PC-3 (cell line): Measurements from ENCODE around the gene GCSH. TPM values are rescaled to one million over a fixed set of nuclear protein-coding genes. Genes with fewer than 3 reads are reported as not detected.

Experiments
- ATAC-seq: fragments of 200-7000 bp; cut with Tn5 transposase; 2 replicates; pipeline ENCODE4 v1.9.1; 2020; ENCODE audit warnings: mild to moderate bottlenecking, moderate library complexity
- BruUV-seq: library from RNA; stranded (reverse); fragments of 400-500 nt; replicated peaks from 2 replicates; lab custom pipeline; 2021; lab: Mats Ljungman, UMichigan
- CTCF ChIA-PET: fragments of 300-600 bp; sonication (Branson Sonifier 250); formaldehyde crosslinking; loops from one replicate; lab custom pipeline; 2022; ENCODE audit warnings: antibody characterized with exemption; lab: Charles Lee
- POLR2A ChIA-PET: fragments of 300-600 bp; sonication (Branson Sonifier 250); formaldehyde crosslinking; loops from one replicate; lab custom pipeline; 2022; ENCODE audit warnings: antibody characterized with exemption; ENCODE audit not compliant: unreplicated experiment; lab: Charles Lee
- DNase-seq: peaks from one replicate; pipeline ENCODE4 v3.0.0-alpha.2; 2015
- H2AFZ ChIP-seq: fragments of 300-600 bp; sonication (generic); 2 replicates; pipeline ENCODE4 v1.6.0; 2016; ENCODE audit warnings: antibody characterized with exemption, low read length
- H3F3A ChIP-seq: fragments of 300-600 bp; sonication (generic); one replicate; pipeline ENCODE4 v1.6.0; 2017; ENCODE audit warnings: antibody characterized with exemption, low read length, control low read depth, mild to moderate bottlenecking; ENCODE audit not compliant: unreplicated experiment
- H3K27ac ChIP-seq: fragments of 300-600 bp; sonication (generic); 2 replicates; pipeline ENCODE4 v1.5.1; 2016; ENCODE audit warnings: mild to moderate bottlenecking, low read length
- H3K27me3 ChIP-seq: fragments of 300-600 bp; sonication (generic); 2 replicates; pipeline ENCODE4 v1.6.1; 2016; ENCODE audit warnings: low read length, mixed read lengths
- H3K36me3 ChIP-seq: fragments of 300-600 bp; sonication (generic); 2 replicates; pipeline ENCODE4 v1.6.1; 2016; ENCODE audit warnings: low read depth, mixed run types, low read length, mixed read lengths
- H3K4me1 ChIP-seq: fragments of 300-600 bp; sonication (generic); 2 replicates; pipeline ENCODE4 v1.5.1; 2016; ENCODE audit warnings: low read length; ENCODE audit not compliant: insufficient read depth
- H3K4me2 ChIP-seq: fragments of 300-600 bp; sonication (generic); 2 replicates; pipeline ENCODE4 v1.6.0; 2016; ENCODE audit warnings: low read length
- H3K4me3 ChIP-seq: fragments of 300-600 bp; sonication (generic); 2 replicates; pipeline ENCODE4 v1.5.1; 2016; ENCODE audit warnings: mild to moderate bottlenecking, low read length, mixed read lengths
- H3K79me2 ChIP-seq: fragments of 300-600 bp; sonication (generic); 2 replicates; pipeline ENCODE4 v1.6.1; 2017; ENCODE audit warnings: low read length, mixed read lengths
- H3K9ac ChIP-seq: fragments of 300-600 bp; sonication (generic); 2 replicates; pipeline ENCODE4 v1.6.0; 2016; ENCODE audit warnings: mild to moderate bottlenecking, low read length
- H3K9me2 ChIP-seq: fragments of 300-600 bp; sonication (generic); replicated peaks from 2 replicates; pipeline ENCODE4 v1.6.1; 2016; ENCODE audit warnings: mixed run types, low read length, mixed read lengths
- H3K9me3 ChIP-seq: fragments of 300-600 bp; sonication (generic); 2 replicates; pipeline ENCODE4 v1.6.1; 2016; ENCODE audit warnings: low read length, mixed read lengths
- H4K20me1 ChIP-seq: fragments of 300-600 bp; sonication (generic); 2 replicates; pipeline ENCODE4 v1.6.1; 2016; ENCODE audit warnings: low read length, mixed read lengths
- EZH2 ChIP-seq: fragments of 300-600 bp; sonication (generic); IDR thresholded peaks from one replicate; pipeline ENCODE4 v1.6.1; 2017; ENCODE audit warnings: antibody characterized with exemption, mild to moderate bottlenecking, low read length; ENCODE audit not compliant: unreplicated experiment
- EZH2phosphoT487 ChIP-seq: fragments of 300-600 bp; sonication (generic); IDR thresholded peaks from 2 replicates; pipeline ENCODE4 v1.6.1; 2018; ENCODE audit warnings: mild to moderate bottlenecking, antibody characterized with exemption, low read length, borderline replicate concordance
- intact Hi-C: fragments of 100-400 bp; cut with micrococcal nuclease; formaldehyde crosslinking; loops from 2 replicates; pipeline ENCODE4 v1.9.0; 2023
- total RNA-seq: library from RNA; depleted of rRNA; stranded (reverse); fragments of >200 nt; gene quantifications from 2 replicates; pipeline ENCODE4 v1.2.3, GENCODE V29; 2014
- TF ChIP-seq, protein P1 (sequence below): fragments of 300-600 bp; sonication (generic); conservative IDR thresholded peaks from 2 replicates; pipeline ENCODE4 v1.5.1; 2017; ENCODE audit warnings: antibody characterized with exemption, low read depth, mild to moderate bottlenecking, low read length

GCSH gene
- total RNA-seq, 1 experiment from 2014 or later = 47.5 TPM

DNA sequence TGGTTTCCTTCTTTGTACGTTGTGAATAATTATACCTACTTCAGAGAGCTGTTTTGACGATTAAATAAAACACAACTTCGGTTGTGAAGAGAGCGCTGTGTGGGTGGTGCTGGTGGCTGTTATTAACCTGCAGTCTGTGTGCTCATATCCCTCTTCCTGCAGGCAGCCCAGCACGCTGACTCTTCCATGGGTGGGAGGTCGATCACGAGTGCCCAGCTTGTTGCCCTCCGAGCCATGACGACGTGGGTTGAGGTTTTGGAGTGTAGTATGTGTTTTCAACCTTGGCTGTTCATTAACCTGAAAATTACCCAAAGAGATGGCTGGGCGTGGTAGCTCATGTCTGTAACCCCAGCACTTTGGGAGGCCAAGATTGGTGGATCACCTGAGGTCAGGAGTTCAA is 11.3 kb upstream of the GCSH start:
- CTCF ChIA-PET = no interaction called here
- H3K9me2 ChIP-seq = no peaks in the 10 kb centered on the region
- H3K27me3 ChIP-seq = no peaks in the 10 kb centered on the region
- H3K4me2 ChIP-seq = no peak overlapping the region
- no peak overlapping the region for H3K27ac ChIP-seq
- TF ChIP-seq EZH2 = no peak
- TF ChIP-seq, protein P1, sequence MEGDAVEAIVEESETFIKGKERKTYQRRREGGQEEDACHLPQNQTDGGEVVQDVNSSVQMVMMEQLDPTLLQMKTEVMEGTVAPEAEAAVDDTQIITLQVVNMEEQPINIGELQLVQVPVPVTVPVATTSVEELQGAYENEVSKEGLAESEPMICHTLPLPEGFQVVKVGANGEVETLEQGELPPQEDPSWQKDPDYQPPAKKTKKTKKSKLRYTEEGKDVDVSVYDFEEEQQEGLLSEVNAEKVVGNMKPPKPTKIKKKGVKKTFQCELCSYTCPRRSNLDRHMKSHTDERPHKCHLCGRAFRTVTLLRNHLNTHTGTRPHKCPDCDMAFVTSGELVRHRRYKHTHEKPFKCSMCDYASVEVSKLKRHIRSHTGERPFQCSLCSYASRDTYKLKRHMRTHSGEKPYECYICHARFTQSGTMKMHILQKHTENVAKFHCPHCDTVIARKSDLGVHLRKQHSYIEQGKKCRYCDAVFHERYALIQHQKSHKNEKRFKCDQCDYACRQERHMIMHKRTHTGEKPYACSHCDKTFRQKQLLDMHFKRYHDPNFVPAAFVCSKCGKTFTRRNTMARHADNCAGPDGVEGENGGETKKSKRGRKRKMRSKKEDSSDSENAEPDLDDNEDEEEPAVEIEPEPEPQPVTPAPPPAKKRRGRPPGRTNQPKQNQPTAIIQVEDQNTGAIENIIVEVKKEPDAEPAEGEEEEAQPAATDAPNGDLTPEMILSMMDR = no peak
- TF ChIP-seq EZH2phosphoT487 = no peak
- no peaks in the 10 kb centered on the region for H3K9me3 ChIP-seq
- H3K9ac ChIP-seq = no peak overlapping the region
- H3K79me2 ChIP-seq = no peaks in the 10 kb centered on the region
- no peak overlapping the region for H3K4me3 ChIP-seq
- ATAC-seq = no peak
- no peaks in the 10 kb centered on the region for H3K4me1 ChIP-seq
- no peaks in the 10 kb centered on the region for H3F3A ChIP-seq
- H3K36me3 ChIP-seq = no peaks in the 10 kb centered on the region
- H4K20me1 ChIP-seq = no peaks in the 10 kb centered on the region
- POLR2A ChIA-PET = no interaction called here
- no TSS peak for BruUV-seq
- intact Hi-C loops = no loop called here
- H2AFZ ChIP-seq = no peak overlapping the region
- no peak for DNase-seq

DNA sequence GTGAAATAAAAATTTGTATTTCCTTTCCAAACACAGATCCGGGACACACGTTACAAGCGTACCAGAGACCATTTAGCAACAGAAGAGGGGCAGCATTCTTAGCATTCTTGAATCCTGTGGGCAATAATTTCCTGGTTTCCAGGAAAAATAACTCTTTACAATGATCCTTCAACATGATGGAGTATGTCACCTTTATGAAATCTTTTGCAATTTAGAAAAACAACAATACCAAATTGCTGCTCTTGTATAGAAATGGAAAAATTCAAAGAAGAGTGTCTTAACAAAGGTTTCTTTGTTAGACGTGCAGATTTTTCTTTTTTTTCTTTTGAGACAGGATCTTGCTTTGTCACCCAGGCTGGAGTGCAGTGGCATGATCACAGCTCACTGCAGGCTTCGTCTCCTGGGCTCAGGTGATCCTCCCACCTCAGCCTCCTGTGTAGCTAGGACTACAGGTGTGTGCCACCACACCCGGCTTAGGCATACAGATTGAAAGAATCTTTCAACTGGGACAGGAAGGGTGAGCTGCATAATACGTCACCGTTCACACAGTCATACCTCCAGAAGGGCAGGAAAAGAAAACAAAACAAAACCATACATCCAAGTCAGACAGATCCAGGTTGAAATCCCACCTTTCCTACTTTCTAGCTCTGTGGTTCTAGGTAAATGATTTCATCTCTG is 10.8 kb upstream of the GCSH start:
- H3F3A ChIP-seq = no peaks in the 10 kb centered on the region
- no peak overlapping the region for H3K27ac ChIP-seq
- H3K9ac ChIP-seq = no peak overlapping the region
- POLR2A ChIA-PET = no interaction called here
- H3K79me2 ChIP-seq = no peaks in the 10 kb centered on the region
- intact Hi-C loops = no loop called here
- no peaks in the 10 kb centered on the region for H3K27me3 ChIP-seq
- CTCF ChIA-PET = no interaction called here
- H3K4me3 ChIP-seq = no peak overlapping the region
- TF ChIP-seq, protein P1 = no peak
- TF ChIP-seq EZH2 (no peak), EZH2phosphoT487 (no peak)
- no peak for DNase-seq
- H3K9me3 ChIP-seq = no peaks in the 10 kb centered on the region
- H3K4me2 ChIP-seq = no peak overlapping the region
- ATAC-seq = no peak
- BruUV-seq = no TSS peak
- H3K36me3 ChIP-seq = no peaks in the 10 kb centered on the region
- H3K4me1 ChIP-seq = no peaks in the 10 kb centered on the region
- H2AFZ ChIP-seq = no peak overlapping the region
- no peaks in the 10 kb centered on the region for H4K20me1 ChIP-seq
- no peaks in the 10 kb centered on the region for H3K9me2 ChIP-seq

DNA sequence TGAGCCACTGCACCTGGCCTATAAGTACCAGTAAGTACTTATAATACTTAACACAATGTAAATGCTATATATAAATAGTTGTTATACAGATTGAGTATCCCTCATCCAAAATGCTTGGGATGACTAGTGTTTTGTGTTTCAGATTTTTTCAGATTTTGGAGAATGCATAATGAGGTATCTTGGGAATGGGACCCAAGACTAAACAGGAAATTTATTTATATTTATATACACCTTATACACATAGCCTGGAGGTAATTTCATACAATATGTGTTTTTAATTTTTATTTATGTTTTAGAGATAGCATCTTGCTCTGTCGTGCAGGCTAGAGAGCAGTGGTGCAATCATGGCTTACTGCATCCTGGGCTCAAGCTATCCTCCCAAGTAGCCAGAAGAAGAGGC is 9.8 kb upstream of the GCSH start:
- POLR2A ChIA-PET = no interaction called here
- no peak for ATAC-seq
- Histone ChIP-seq H3K9me2 (no peaks in the 10 kb centered on the region), H3K27ac (no peak overlapping the region), H3K9ac (no peak overlapping the region), H3K27me3 (no peaks in the 10 kb centered on the region), H3K36me3 (no peaks in the 10 kb centered on the region), H4K20me1 (no peaks in the 10 kb centered on the region), H3F3A (no peaks in the 10 kb centered on the region), H2AFZ (no peak overlapping the region), H3K4me1 (no peaks in the 10 kb centered on the region), H3K4me2 (no peak overlapping the region), H3K4me3 (no peak overlapping the region), H3K9me3 (no peaks in the 10 kb centered on the region), H3K79me2 (no peaks in the 10 kb centered on the region)
- intact Hi-C loops = no loop called here
- CTCF ChIA-PET = no interaction called here
- DNase-seq = no peak
- no peak for TF ChIP-seq EZH2phosphoT487
- no peak for TF ChIP-seq EZH2
- TF ChIP-seq, protein P1 = no peak
- BruUV-seq = no TSS peak
